Prostate gland (tissue), 2 donors: Measurements from ENCODE around the gene VAPB.

Experiments used
- CTCF ChIP-seq, 4 experiments: fragments of 200-600 bp in 2 of 4; fragments of 450-650 bp in 2 of 4; sonication (generic) in 2 of 4; IDR thresholded peaks; 1 replicate in 3 of 4; 2 replicates in 1 of 4; pipeline ENCODE4 v1.5.1; 2016 to 2019; ENCODE audit warnings: antibody characterized with exemption in 4 of 4, mild to moderate bottlenecking in 2 of 4, moderate library complexity in 2 of 4
- POLR2AphosphoS5 ChIP-seq: sonication (generic); formaldehyde crosslinking; IDR thresholded peaks from one replicate; pipeline ENCODE4 v1.6.1; 2017; ENCODE audit warnings: antibody characterized with exemption

- TF ChIP-seq CTCF (IDR thresholded peaks at IDR 0.05), result no peak
- TF ChIP-seq POLR2AphosphoS5, result no peak
These were observed 59.9 kb downstream of the VAPB start for GRCh38 chr20:58448958-58449357.
